Trophoblast cell (in vitro differentiated cells and primary cell): ENCODE measurements around the gene CXCL8. TPM values are rescaled to one million over a fixed set of nuclear protein-coding genes. Genes with fewer than 3 reads are reported as not detected.
"Not testable (repeated sequence)": the region's sequence is repeated elsewhere in the genome, so short reads cannot be mapped to it uniquely, and the experiment has no call there.

Source experiments
- DNase-seq, 2 donors: peaks; one replicate each; pipeline ENCODE4 v3.0.0-alpha.2; 2016
- H2AFZ ChIP-seq: 2 replicates; pipeline ENCODE4 v1.6.1; 2013; ENCODE audit warnings: low read length, moderate library complexity, mild to moderate bottlenecking; ENCODE audit not compliant: insufficient read depth, poor library complexity
- H2AK5ac ChIP-seq: 2 replicates; pipeline ENCODE4 v1.6.1; 2013; ENCODE audit warnings: mild to moderate bottlenecking, low read length
- H2BK120ac ChIP-seq: 2 replicates; pipeline ENCODE4 v1.6.1; 2013; ENCODE audit warnings: low read length, mild to moderate bottlenecking, moderate library complexity; ENCODE audit not compliant: insufficient read depth, poor library complexity
- H2BK12ac ChIP-seq: 2 replicates; pipeline ENCODE4 v1.6.1; 2013; ENCODE audit warnings: mild to moderate bottlenecking, low read length, moderate library complexity
- H2BK5ac ChIP-seq: 2 replicates; pipeline ENCODE4 v1.6.1; 2013; ENCODE audit warnings: low read length, low read depth, moderate library complexity, mild to moderate bottlenecking; ENCODE audit not compliant: poor library complexity
- H3K14ac ChIP-seq: 2 replicates; pipeline ENCODE4 v1.6.1; 2013; ENCODE audit warnings: mild to moderate bottlenecking, low read length
- H3K18ac ChIP-seq: 2 replicates; pipeline ENCODE4 v1.6.1; 2013; ENCODE audit warnings: mild to moderate bottlenecking, low read length
- H3K23ac ChIP-seq: 2 replicates; pipeline ENCODE4 v1.6.1; 2013; ENCODE audit warnings: low read length
- H3K27ac ChIP-seq: 2 replicates; pipeline ENCODE4 v1.5.1; 2013; ENCODE audit warnings: low read depth, mild to moderate bottlenecking, inconsistent platforms, low read length, moderate library complexity
- H3K27me3 ChIP-seq: 2 replicates; pipeline ENCODE4 v1.6.1; 2013; ENCODE audit warnings: inconsistent platforms, mild to moderate bottlenecking, low read length, moderate library complexity; ENCODE audit not compliant: insufficient read depth
- H3K36me3 ChIP-seq, 2 experiments: 1 replicate in 1 of 2; 2 replicates in 1 of 2; pipeline ENCODE4 v1.6.1; 2013; ENCODE audit warnings: low read length in 2 of 2, mild to moderate bottlenecking in 2 of 2, moderate library complexity in 1 of 2; ENCODE audit not compliant: insufficient read depth in 2 of 2, control insufficient read depth in 1 of 2
- H3K4ac ChIP-seq: 2 replicates; pipeline ENCODE4 v1.6.1; 2013; ENCODE audit warnings: low read depth, mild to moderate bottlenecking, low read length, moderate library complexity
- H3K4me1 ChIP-seq, 2 experiments: 1 replicate in 1 of 2; 2 replicates in 1 of 2; pipeline ENCODE4 v1.6.1; 2013; ENCODE audit warnings: low read length in 2 of 2, mild to moderate bottlenecking in 2 of 2, moderate library complexity in 1 of 2; ENCODE audit not compliant: insufficient read depth in 2 of 2, control insufficient read depth in 1 of 2
- H3K4me2 ChIP-seq: 2 replicates; pipeline ENCODE4 v1.6.1; 2013; ENCODE audit warnings: inconsistent platforms, mild to moderate bottlenecking, low read length, moderate library complexity
- H3K4me3 ChIP-seq: 2 replicates; pipeline ENCODE4 v1.5.1; 2013; ENCODE audit warnings: mild to moderate bottlenecking, low read depth, low read length, inconsistent platforms
- H3K79me1 ChIP-seq: one replicate; pipeline ENCODE4 v1.6.1; 2013; ENCODE audit warnings: low read length
- H3K79me2 ChIP-seq: 2 replicates; pipeline ENCODE4 v1.6.1; 2013; ENCODE audit warnings: low read length, mild to moderate bottlenecking; ENCODE audit not compliant: control insufficient read depth, insufficient read depth, poor library complexity
- H3K9ac ChIP-seq: 2 replicates; pipeline ENCODE4 v1.6.1; 2013; ENCODE audit warnings: mild to moderate bottlenecking, low read length
- H3K9me3 ChIP-seq: 2 replicates; pipeline ENCODE4 v1.6.1; 2013; ENCODE audit warnings: low read depth, mild to moderate bottlenecking, control low read depth, inconsistent platforms, low read length; ENCODE audit not compliant: insufficient read depth
- H4K12ac ChIP-seq: 2 replicates; pipeline ENCODE4 v1.6.1; 2013; ENCODE audit warnings: low read depth, mild to moderate bottlenecking, low read length, moderate library complexity
- H4K8ac ChIP-seq: 2 replicates; pipeline ENCODE4 v1.6.1; 2013; ENCODE audit warnings: low read depth, mild to moderate bottlenecking, low read length, moderate library complexity
- H4K91ac ChIP-seq: one replicate; pipeline ENCODE4 v1.6.1; 2013; ENCODE audit warnings: low read depth, mild to moderate bottlenecking, low read length, moderate library complexity
- WGBS: extraction: QIAGEN DNeasy Blood & Tissue Kit; methylation state at CpG from one replicate; pipeline ENCODE4 v1.1.7; 2013; ENCODE audit warnings: missing lambda C conversion rate; ENCODE audit not compliant: insufficient read length, insufficient coverage; ENCODE audit errors: extremely low coverage; 5-methylcytosine and 5-hydroxymethylcytosine counted together
- polyA plus RNA-seq: library from polyadenylated mRNA; stranded (reverse); fragments of 200-250 nt; gene quantifications from 2 replicates; pipeline ENCODE4 v1.2.3, GENCODE V29; 2013

The CXCL8 gene
- not detected in 2 replicates for polyA plus RNA-seq

- no peaks in the 10 kb centered on the region for H3K27me3 ChIP-seq
- no peak within 1 kb of the TSS for H4K91ac ChIP-seq
- no peak within 1 kb of the TSS for H3K14ac ChIP-seq
- H3K4me1 ChIP-seq: no peaks in the 10 kb centered on the region
- H3K4me3 ChIP-seq: no peak within 1 kb of the TSS
- no peak within 1 kb of the TSS for H3K9ac ChIP-seq
- H2AK5ac ChIP-seq: no peak within 1 kb of the TSS
- no peak within 1 kb of the TSS for H2AFZ ChIP-seq
- no peak within 1 kb of the TSS for H4K12ac ChIP-seq
- no peak within 1 kb of the TSS for H2BK5ac ChIP-seq
- no peak within 1 kb of the TSS for H2BK12ac ChIP-seq
- no peak within 1 kb of the TSS for H3K18ac ChIP-seq
- H3K36me3 ChIP-seq: no peaks in the 10 kb centered on the region
- H3K4ac ChIP-seq: no peak within 1 kb of the TSS
- no peak within 1 kb of the TSS for H4K8ac ChIP-seq
- no peaks in the 10 kb centered on the region for H3K9me3 ChIP-seq
- WGBS: no CpG with 5 or more reads among the region's 7 CpGs
- H3K79me1 ChIP-seq: no peaks in the 10 kb centered on the region
- no peak within 1 kb of the TSS for H2BK120ac ChIP-seq
- DNase-seq: peak; percentile 66 to 81
- H3K4me2 ChIP-seq: no peak within 1 kb of the TSS
- no peak within 1 kb of the TSS for H3K23ac ChIP-seq
- no peak within 1 kb of the TSS for H3K27ac ChIP-seq
- H3K79me2 ChIP-seq: no peaks in the 10 kb centered on the region
Measured at GRCh38 chr4:73740353-73740778, at the start of gene CXCL8. Gene CXCL8 (plus strand): TSS chr4:73740569. CDS start chr4:73740659, 90 bp downstream.

- no CpG with 5 or more reads among the region's 4 CpGs for WGBS
- not testable (repeated sequence) for H3K27me3 ChIP-seq, H3K23ac ChIP-seq
Measured at GRCh38 chr4:73691201-73691600, 49.2 kb upstream of the CXCL8 start.

GRCh38 chr4:73691759-73692158, 48.6 kb upstream of the CXCL8 start:
- Histone ChIP-seq H4K91ac (no peak overlapping the region), H3K79me2 (no peaks in the 10 kb centered on the region), H4K12ac (no peak overlapping the region), H3K79me1 (no peaks in the 10 kb centered on the region), H3K36me3 (no peaks in the 10 kb centered on the region), H3K27me3 (no peaks in the 10 kb centered on the region), H2AK5ac (no peak overlapping the region), H2BK12ac (no peak overlapping the region), H3K27ac (no peak overlapping the region), H3K4me3 (no peak overlapping the region), H3K23ac (no peak overlapping the region), H3K9ac (no peak overlapping the region), H3K4ac (no peak overlapping the region), H2AFZ (no peak overlapping the region), H2BK120ac (no peak overlapping the region), H2BK5ac (no peak overlapping the region), H3K9me3 (no peaks in the 10 kb centered on the region), H3K14ac (no peak overlapping the region), H3K18ac (no peak overlapping the region), H4K8ac (no peak overlapping the region), H3K4me2 (no peak overlapping the region), H3K4me1 (no peaks in the 10 kb centered on the region)
- no peak for DNase-seq

More at GRCh38 chr4:73691201-73691600, 49.2 kb upstream of the CXCL8 start:
- H3K4me3 ChIP-seq, H3K18ac ChIP-seq, H3K9me3 ChIP-seq, H3K36me3 ChIP-seq, H3K79me1 ChIP-seq, H3K9ac ChIP-seq, H2BK12ac ChIP-seq, H4K8ac ChIP-seq, H2BK120ac ChIP-seq, H3K4ac ChIP-seq, H4K91ac ChIP-seq, H4K12ac ChIP-seq, DNase-seq, H3K4me1 ChIP-seq, H2BK5ac ChIP-seq, H2AK5ac ChIP-seq, H3K14ac ChIP-seq, H2AFZ ChIP-seq, H3K27ac ChIP-seq, H3K4me2 ChIP-seq, H3K79me2 ChIP-seq: not testable (repeated sequence)

GRCh38 chr4:73692254-73692653, 48.1 kb upstream of the CXCL8 start:
- H3K4ac ChIP-seq: no peak overlapping the region
- H3K27me3 ChIP-seq: no peaks in the 10 kb centered on the region
- no peak overlapping the region for H2BK5ac ChIP-seq
- H3K36me3 ChIP-seq: no peaks in the 10 kb centered on the region
- H2BK12ac ChIP-seq: no peak overlapping the region
- no peak overlapping the region for H3K18ac ChIP-seq
- H2AFZ ChIP-seq: no peak overlapping the region
- H3K4me2 ChIP-seq: no peak overlapping the region
- DNase-seq: no peak
- H3K14ac ChIP-seq: no peak overlapping the region
- H4K12ac ChIP-seq: no peak overlapping the region
- no peak overlapping the region for H3K4me3 ChIP-seq
- no peak overlapping the region for H2AK5ac ChIP-seq
- no peaks in the 10 kb centered on the region for H3K4me1 ChIP-seq
- no peaks in the 10 kb centered on the region for H3K79me2 ChIP-seq
- no peak overlapping the region for H3K27ac ChIP-seq
- H4K8ac ChIP-seq: no peak overlapping the region
- no peak overlapping the region for H4K91ac ChIP-seq
- no peaks in the 10 kb centered on the region for H3K79me1 ChIP-seq
- H3K9ac ChIP-seq: no peak overlapping the region
- H3K9me3 ChIP-seq: no peaks in the 10 kb centered on the region
- H3K23ac ChIP-seq: no peak overlapping the region
- no peak overlapping the region for H2BK120ac ChIP-seq
- WGBS: no CpG with 5 or more reads among the region's 1 CpG
